NOMO-1 treated with dmso at 0.1 percent for 144 hours (cell line): Measurements from ENCODE around the gene PTBP3.

Experiments used
- DNase-seq: peaks from one replicate; lab custom pipeline; 2025; ENCODE audit not compliant: unreplicated experiment; lab: John Stamatoyannopoulos, UW

Gene PTBP3

DNA sequence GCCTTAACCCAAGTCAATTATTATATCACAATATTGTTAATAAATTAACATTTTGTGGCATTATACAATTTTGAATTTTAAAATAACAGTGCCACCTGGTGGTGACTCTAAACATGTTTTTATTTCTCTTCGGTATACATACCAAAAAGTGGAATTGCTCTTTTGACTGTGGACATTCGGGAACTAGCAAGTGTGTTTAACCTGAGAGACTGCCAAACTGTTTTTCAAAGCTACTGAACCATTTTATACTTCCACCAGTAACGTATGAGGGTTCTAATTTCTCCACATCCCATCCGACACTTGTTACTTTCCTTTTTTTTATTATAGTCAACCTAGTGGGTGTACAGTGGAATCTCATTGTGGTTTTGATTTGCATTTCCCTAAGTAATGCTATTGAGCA, 28.2 kb upstream of the PTBP3 start:
- peak; percentile 7 for DNase-seq

- DNase-seq = no peak
These were observed 26.8 kb upstream of the PTBP3 start for GRCh38 chr9:112360047-112360804.

DNA sequence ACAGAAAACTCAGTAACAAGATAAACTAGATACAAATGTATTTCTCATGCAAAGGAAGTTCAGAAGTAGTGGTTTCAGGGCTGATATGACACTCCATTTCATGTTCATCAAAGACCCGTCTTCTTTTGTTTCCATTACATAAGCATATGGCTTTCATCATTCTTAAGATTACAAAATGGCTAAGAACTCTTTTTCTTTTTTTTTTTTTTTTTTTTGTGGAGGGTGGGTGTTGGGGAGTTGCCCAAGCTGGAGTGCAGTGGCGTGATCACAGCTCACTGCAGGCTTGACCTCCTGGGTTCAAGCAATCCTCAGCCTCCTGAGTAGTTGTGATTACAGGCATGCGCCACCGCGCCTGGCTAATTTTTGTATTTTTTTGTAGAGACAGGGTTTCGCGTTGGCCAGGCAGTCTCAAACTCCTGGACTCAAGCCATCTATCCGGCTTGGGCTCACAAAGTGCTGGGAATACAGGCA, 22.0 kb upstream of the PTBP3 start:
- DNase-seq = no peak

DNA sequence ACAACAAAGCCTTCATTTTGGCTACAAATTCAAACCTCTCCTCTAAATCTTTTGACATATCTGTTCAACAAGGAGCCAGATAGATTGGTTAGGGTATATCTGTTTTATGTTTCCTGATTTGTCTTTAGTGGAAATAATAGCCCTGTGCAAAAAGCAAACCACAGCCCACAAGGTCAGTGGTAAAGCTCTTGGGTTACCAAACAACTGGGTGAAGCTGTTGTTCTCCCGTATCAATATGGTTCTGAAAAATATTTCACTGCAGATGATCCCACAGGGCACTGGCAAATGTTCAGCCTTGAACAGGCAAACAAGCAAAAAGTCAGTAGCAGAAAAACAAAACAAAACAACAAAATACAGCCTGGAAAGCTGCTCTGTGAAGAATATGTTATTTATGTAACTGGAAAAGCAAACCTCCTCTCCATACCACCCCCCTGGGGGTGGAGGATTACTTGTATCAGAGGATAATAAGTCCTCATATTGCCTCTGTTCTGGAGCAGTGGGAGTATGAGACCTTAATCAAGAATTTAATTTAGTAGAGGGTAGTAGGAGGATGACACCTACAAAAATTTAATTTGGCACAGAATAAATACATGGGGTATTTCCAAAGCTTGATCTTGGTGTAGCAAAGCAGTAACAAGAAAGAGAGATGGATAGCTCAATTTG, 20.8 kb upstream of the PTBP3 start:
- DNase-seq = no peak

- DNase-seq = no peak
These were observed 18.8 kb upstream of the PTBP3 start for GRCh38 chr9:112352209-112352608.

DNA sequence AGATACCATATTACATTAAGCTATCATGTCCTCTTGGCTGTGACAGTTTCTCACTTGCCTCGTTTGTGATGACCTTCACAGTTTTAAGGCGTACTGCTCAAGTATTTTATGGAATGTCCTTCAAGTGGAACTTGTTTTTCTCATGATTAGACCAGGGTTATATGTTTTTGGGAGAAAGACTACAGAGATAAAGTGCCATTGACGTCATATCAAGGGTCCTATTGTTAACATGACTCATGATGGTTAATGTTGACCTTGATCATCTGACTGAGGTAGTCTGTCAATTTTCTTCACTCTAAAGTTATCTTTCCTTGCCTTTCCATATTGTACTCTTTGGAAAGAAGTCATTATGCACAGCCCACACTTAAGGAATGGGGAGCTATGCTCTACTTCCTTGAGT, 17.8 kb upstream of the PTBP3 start:
- DNase-seq = no peak

DNA sequence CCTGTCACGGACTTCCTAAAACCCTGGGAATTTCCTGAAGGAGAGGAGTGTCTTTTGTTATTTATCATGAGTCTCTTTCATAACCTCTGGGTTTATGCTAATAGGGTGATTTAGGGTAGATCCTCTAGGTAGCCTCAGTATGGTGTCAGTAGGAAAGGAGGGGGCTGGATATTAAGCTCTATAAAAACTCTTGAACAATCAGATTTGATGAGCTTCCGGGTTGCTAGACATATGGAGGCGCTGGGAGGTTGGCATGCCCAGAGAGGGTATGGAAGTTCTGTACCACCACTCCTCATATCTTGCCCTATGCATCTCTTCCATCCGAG, 15.6 kb upstream of the PTBP3 start:
- no peak for DNase-seq

DNA sequence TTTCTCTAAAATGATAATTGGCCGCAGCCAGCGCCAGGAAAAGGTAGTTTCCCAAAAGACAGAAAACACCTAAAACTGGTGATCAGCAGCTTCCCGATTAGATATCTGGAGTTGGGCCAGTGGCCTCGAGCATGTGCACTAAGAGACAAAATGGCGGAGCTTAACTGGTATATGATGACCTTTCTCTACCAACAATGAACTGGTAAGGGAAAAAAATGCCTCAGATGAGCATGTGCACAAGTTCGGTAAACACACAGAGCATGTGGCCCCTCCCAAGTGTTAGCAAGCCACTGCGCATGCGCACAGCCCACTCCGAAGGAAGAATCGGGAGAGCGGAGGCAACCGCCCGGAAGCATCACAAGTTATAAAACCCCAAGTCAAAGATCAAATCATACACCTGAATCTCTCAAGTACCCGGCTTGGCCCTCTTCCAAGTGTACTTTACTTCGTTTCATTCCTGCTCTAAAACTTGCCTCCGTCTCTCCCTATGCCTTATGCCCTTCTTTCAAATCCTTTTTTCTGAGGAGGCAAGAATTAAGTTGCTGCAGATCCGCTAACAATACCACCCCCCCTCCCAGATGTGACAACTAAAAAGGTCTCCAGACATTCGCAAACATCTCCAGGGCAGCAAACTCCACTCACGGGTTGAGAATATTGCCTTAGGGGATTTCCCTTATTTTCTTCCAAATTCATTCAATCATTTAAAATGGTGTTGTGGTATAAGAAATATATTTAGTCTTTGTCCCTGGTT, 15.0 kb upstream of the PTBP3 start:
- DNase-seq = no peak

DNA sequence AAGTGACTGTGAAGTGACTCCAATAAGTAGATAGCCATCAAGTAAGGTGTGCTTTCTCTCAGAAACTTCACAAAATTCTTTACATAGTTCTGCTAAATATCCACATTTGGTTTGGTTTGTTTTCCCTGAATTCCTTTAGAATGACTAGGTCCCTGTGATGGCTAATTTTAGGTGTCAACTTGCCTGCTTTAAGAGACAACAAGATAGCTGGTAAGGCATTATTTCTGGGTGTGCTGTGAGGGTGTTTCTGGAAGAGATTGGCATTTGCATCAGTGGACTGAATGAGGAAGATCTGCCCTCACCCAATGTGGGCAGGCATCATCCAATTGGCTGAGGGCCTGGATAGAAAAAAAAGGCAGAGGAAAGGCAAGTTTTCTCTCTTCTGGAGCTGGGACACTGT, 8.3 kb upstream of the PTBP3 start:
- no peak for DNase-seq

GRCh38 chr9:112339886-112340285, 6.5 kb upstream of the PTBP3 start:
- no peak for DNase-seq

DNA sequence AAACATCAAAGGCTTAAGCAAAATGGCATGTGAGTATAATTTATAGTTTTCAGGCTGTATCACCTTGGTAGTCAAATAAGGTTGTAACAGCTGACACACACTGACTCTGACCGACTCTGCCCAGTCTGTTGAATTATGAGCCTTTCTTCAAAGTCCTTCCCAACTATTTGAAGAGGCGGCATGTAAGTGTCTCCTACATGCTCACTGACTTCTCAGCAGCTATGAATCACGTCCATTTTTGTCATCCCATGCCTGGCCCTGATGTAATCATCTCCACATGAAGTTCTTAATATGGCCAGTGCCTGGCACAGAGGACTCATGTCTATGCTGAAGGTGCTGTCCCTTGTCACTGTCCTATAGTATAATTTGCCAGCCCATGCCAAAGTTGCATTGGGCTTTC, 5.1 kb upstream of the PTBP3 start:
- no peak for DNase-seq

DNA sequence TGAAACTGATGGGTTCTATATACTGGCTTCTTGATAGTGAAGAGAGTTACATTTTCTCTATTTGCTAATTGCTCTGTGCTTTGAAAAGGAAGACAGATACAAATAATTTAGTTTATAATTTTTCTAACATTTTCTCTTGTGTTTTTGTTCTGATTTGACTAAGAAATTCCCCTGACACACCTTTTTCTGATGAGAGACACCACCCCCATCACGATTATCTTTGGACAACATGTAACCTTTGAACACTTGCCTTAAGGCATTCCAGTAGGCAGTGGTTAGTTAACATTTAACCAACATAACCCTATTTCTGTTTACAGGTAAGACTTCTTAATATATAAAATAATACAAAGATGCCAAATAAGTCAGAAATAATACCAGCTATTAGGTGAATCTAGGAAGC, 4.1 kb upstream of the PTBP3 start:
- DNase-seq = no peak

DNA sequence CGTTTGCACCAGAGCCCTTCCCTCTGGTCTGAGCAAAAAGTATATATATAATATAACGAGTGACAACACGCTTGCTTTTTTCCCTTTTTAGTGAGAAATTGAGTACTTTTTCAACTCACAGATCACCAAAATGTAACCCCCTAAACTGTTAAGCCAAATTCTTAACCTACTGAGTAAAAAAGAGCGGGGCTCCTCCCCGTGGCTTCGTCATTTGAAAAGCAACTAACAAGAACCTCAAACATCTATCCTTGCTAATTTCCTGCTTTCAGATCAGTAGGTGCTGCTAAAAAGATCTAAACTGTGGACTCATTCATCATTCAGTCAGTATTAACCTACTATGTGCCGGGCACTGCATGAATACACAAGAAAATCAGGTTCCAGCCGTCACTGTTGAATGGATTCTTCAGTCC, 1.0 kb upstream of the PTBP3 start:
- DNase-seq = peak; percentile 38

DNA sequence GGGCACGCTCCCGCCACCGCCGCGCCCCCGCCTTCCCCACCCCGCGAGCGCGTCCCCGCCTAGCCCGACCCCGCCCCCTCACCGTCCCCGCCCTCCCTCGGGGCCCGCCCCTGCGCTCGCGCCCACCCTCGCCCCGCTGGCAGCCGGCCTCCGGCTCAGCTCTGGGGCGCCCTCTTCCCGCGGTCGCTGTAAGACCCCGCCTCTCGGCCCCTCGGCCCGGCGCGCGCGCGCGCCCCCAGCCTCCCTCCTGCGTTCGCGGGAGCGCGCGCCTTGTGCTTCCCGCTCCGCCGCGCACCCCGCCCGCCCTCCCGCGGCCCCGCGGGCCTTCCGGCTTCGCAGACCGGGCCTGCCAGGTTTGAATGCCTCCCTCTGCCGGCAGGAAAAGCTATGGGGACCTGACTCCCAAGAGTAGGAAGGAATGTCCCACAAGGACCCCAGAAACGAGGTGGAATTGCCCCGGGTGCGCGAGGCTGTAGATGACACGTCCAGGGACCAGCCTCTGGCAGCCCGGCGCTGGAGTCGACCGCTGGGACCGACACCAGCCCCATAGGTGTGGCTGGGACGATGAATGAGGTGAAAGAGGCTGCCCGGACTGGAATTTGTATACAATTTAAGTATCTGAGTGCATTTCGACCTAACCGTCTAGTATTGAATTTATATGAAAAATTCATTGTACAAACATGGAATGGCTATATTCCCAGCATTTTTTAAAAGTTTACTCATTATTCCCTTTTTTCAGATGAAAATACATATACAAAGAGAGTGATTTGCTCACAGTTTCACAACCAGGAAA, 416 bp upstream of the PTBP3 start:
- DNase-seq = peak; percentile 91

- DNase-seq = no peak
These were observed 794 bp downstream of the PTBP3 start for GRCh38 chr9:112332674-112332976.

DNA sequence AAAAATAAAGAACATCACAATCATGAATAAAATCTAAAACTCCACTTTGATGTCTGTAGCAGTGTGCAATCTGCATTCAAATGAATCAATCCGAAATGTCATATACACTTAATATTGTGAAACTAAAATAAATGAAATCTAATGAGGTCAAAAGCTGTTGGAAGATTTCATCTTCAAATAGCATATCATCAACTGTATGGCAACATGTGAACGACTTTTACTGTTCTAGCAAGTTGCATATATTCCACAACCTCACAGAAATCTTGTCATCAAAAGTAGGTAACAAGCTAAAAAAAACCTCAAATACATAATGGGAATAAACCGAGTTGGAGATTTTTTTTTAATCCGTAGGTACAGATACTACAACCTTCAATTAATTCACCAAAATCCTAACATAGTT, 1.2 kb downstream of the PTBP3 start:
- DNase-seq = no peak

- DNase-seq = no peak
These were observed 1.8 kb downstream of the PTBP3 start for GRCh38 chr9:112331674-112331952.

GRCh38 chr9:112328545-112328944, 4.9 kb downstream of the PTBP3 start:
- no peak for DNase-seq

DNA sequence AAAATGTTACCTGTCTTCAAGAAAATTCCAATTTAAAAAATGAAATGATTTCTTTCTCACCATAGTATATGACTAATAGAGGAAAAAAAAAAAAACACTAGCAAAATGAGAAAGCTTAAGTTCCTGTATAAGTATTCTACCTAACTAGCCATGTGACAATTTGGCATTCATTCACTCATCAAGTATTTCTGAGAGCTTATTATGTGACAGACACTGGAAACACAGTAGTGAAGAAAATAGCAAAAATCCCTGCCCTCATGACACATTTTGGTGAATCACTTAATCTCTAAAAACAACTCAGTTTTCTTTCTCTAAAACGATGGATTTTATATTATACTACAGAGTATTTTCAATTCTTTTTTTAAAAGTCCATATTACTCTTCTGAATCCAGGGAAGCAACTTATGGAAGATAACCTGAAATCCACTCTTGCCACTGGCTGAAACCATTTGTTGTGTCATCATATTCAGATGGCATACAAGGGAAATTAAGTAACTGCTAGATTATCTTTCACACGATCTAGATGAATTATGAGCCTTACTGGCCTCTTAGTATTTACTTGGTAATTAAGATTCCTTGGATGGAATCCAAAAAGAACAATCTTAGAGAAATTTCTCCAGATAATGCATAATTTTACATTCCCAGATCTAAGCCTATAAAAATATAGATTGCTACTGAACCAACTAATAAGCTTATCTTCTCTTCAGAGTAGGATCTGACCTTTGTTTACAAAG, 5.5 kb downstream of the PTBP3 start:
- DNase-seq = peak; percentile 8

DNA sequence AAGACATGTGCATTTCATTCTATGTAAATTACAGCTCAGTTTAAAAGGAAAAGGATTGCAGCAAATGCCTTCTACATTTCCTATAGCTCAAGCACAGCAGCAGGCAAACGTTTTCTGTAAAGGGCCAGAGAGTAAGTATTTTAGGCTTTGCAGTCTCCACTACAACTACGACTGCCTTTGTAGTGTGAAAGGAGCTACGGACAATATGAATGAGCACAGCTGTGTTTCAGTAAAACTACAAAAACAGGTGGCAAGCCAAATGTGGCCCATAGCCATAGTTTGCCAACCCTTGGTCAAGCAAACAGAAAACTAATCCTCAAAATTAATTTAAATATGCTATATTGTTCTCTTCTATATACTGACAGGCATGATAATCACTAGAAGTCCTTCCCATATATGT, 7.2 kb downstream of the PTBP3 start:
- no peak for DNase-seq

- no peak for DNase-seq
These were observed 7.8 kb downstream of the PTBP3 start for GRCh38 chr9:112325600-112325999.
